IPS DF 6.9 (cell line): Measurements from ENCODE around the gene PRR16.
A peak's percentile ranks its signal among the peaks of the same experiment; 100 is the strongest.
"Not testable (repeated sequence)": the region's sequence is repeated elsewhere in the genome, so short reads cannot be mapped to it uniquely, and the experiment has no call there.

Experiments used
- DNase-seq: peaks from one replicate; pipeline ENCODE4 v3.0.0-alpha.2; 2013; ENCODE audit warnings: low read depth, low spot score
- H3K27ac ChIP-seq: one replicate; pipeline ENCODE4 v1.5.1; 2013; ENCODE audit warnings: low read length, control low read depth
- H3K27me3 ChIP-seq: 2 replicates; pipeline ENCODE4 v1.6.1; 2013; ENCODE audit warnings: mild to moderate bottlenecking, low read length; ENCODE audit not compliant: control insufficient read depth, insufficient read depth
- H3K36me3 ChIP-seq: 2 replicates; pipeline ENCODE4 v1.6.1; 2013; ENCODE audit warnings: low read length; ENCODE audit not compliant: control insufficient read depth, insufficient read depth
- H3K4me1 ChIP-seq: 2 replicates; pipeline ENCODE4 v1.6.1; 2013; ENCODE audit warnings: low read length; ENCODE audit not compliant: control insufficient read depth, insufficient read depth
- H3K4me3 ChIP-seq: 2 replicates; pipeline ENCODE4 v1.5.1; 2013; ENCODE audit warnings: mild to moderate bottlenecking, low read length
- H3K9me3 ChIP-seq: 2 replicates; pipeline ENCODE4 v1.6.1; 2013; ENCODE audit warnings: low read length, inconsistent platforms; ENCODE audit not compliant: control insufficient read depth, insufficient read depth
- WGBS: extraction: QIAGEN DNeasy Blood & Tissue Kit; methylation state at CpG from one replicate; pipeline ENCODE4 v1.1.7; 2013; ENCODE audit warnings: mixed read lengths, missing lambda C conversion rate; ENCODE audit not compliant: insufficient read length, insufficient coverage; 5-methylcytosine and 5-hydroxymethylcytosine counted together

Gene PRR16

DNA sequence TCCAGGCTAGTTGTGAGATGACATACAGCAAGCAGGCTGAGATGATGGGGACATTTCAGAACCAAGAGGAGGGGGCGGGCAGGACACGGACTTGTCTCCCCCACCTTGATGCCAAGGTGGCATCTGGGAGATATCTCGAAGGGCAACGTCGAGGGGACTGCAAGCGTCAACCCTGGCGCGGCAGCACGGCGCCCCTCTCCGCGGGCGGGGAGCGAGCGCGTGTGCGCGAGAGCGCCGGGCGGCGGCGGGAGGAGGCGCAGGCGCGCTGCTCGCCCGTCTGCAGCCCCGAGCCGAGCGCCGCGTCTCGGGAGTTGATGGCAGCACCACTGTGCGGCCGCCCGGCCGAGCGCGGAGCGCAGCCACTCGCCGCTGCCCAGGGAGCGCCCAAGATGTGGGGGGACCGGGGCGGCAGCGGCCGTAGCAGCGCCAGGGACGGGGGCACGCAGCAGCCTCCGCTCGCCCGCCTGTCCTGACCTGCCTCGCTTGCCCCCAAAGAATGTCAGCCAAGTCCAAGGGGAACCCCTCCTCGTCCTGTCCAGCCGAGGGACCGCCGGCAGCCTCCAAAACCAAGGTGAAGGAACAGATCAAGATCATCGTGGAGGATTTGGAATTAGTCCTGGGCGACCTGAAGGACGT is at the start of gene PRR16:
TSS of gene PRR16 (plus strand) at position 310 of the 636 bp plus-strand sequence.
- no peak for DNase-seq
- Histone ChIP-seq H3K27me3 (peaks cover 12% of the 10 kb centered on the region; the same call in 1 of the 2 replicates), H3K4me3 (peak within 1 kb of the TSS; percentile 49; the same call in 1 of the 2 replicates), H3K36me3 (no peaks in the 10 kb centered on the region), H3K9me3 (no peaks in the 10 kb centered on the region), H3K27ac (no peak within 1 kb of the TSS), H3K4me1 (no peaks in the 10 kb centered on the region)
- WGBS, result no CpG with 5 or more reads among the region's 62 CpGs

DNA sequence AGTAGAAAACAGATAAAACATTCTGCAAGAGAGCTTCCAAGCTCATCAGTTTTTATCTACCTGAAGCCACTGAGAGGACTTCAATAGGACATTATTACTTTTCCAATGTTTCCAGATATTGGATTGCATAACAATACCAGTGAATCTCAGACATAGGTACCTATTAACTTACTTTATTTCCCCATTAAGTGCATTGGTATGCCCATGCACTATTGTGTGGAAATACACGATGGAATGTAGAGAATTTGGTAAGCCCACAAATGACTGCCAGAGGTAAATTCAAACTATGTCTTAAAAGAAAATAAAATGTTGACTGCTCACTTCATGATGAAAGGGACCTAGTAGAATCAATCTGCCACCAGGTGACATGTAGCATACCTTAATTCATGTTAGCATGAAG is 48.1 kb upstream of the PRR16 start:
- H3K27me3 ChIP-seq, result no peaks in the 10 kb centered on the region
- no CpG with 5 or more reads among the region's 1 CpG for WGBS
- no peak overlapping the region for H3K27ac ChIP-seq
- no peaks in the 10 kb centered on the region for H3K4me1 ChIP-seq
- H3K9me3 ChIP-seq, result no peaks in the 10 kb centered on the region
- no peak for DNase-seq
- no peaks in the 10 kb centered on the region for H3K36me3 ChIP-seq
- H3K4me3 ChIP-seq, result no peak overlapping the region

GRCh38 chr5:120419127-120419526 is 45.0 kb upstream of the PRR16 start:
- DNase-seq, result no peak
- H3K27ac ChIP-seq, result no peak overlapping the region
- H3K4me1 ChIP-seq, result no peaks in the 10 kb centered on the region
- H3K27me3 ChIP-seq, result no peaks in the 10 kb centered on the region
- no peak overlapping the region for H3K4me3 ChIP-seq
- no peaks in the 10 kb centered on the region for H3K36me3 ChIP-seq
- no peaks in the 10 kb centered on the region for H3K9me3 ChIP-seq
- WGBS, result no CpG with 5 or more reads among the region's 3 CpGs

- not testable (repeated sequence) for H3K9me3 ChIP-seq, H3K4me1 ChIP-seq, H3K36me3 ChIP-seq, H3K27ac ChIP-seq, H3K4me3 ChIP-seq, DNase-seq, H3K27me3 ChIP-seq
- WGBS, result no CpG with 5 or more reads among the region's 25 CpGs
Measured at GRCh38 chr5:120426633-120427275, 37.3 kb upstream of the PRR16 start.

- Histone ChIP-seq H3K4me3 (no peak overlapping the region), H3K4me1 (no peaks in the 10 kb centered on the region), H3K9me3 (no peaks in the 10 kb centered on the region), H3K27ac (no peak overlapping the region), H3K27me3 (no peaks in the 10 kb centered on the region), H3K36me3 (no peaks in the 10 kb centered on the region)
- DNase-seq, result no peak
Measured at GRCh38 chr5:120430572-120430971, 33.5 kb upstream of the PRR16 start.

DNA sequence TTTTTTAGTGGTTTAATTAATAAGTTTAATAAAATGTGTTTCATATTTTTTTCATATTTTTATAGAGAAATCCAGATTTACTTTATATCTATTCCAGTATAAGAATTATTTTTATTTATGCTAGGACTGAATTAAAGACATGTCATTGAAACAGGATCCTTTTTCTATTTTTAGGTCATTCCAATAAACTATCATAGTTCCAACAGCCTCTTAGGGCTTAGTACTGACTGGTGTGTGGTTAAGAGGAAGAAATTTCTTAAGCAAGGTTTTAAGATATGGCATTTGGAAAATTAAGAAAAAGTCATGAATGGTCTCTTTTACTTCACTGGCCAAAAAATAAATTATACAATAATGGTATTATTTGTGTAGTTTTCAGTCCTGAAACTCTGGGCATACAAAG is 31.2 kb upstream of the PRR16 start:
- no peaks in the 10 kb centered on the region for H3K4me1 ChIP-seq
- DNase-seq, result no peak
- no peaks in the 10 kb centered on the region for H3K9me3 ChIP-seq

GRCh38 chr5:120435129-120435528 is 29.0 kb upstream of the PRR16 start:
- DNase-seq, result no peak
- Histone ChIP-seq H3K4me3 (no peak overlapping the region), H3K4me1 (no peaks in the 10 kb centered on the region), H3K27me3 (no peaks in the 10 kb centered on the region), H3K9me3 (no peaks in the 10 kb centered on the region), H3K27ac (no peak overlapping the region), H3K36me3 (no peaks in the 10 kb centered on the region)
- WGBS, result no CpG with 5 or more reads among the region's 2 CpGs

More for the DNA sequence above, 31.2 kb upstream of the PRR16 start:
- no peak overlapping the region for H3K27ac ChIP-seq
- H3K27me3 ChIP-seq, result no peaks in the 10 kb centered on the region
- no peak overlapping the region for H3K4me3 ChIP-seq
- H3K36me3 ChIP-seq, result no peaks in the 10 kb centered on the region

DNA sequence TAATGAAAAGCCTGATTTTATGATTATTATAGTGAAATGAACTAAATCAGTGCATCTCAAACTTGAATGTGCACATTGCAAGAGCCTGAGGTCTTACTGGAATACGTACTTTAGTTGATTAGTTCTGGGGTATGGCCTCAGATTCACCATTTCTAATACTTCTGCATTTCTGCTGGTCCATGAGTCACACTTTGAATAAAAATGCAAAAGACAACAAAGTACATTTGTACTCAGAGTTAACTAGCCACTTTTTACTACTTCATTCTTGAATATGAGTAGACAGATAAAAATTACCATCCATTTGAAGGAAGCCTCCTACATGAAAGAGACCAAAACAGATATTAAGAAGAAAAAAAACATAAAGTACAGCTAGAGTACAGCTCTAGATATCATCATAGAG is 27.1 kb upstream of the PRR16 start:
- Histone ChIP-seq H3K36me3 (no peaks in the 10 kb centered on the region), H3K4me3 (no peak overlapping the region), H3K9me3 (no peaks in the 10 kb centered on the region), H3K27me3 (no peaks in the 10 kb centered on the region), H3K27ac (no peak overlapping the region), H3K4me1 (no peaks in the 10 kb centered on the region)
- no peak for DNase-seq
- no CpG with 5 or more reads among the region's 1 CpG for WGBS

GRCh38 chr5:120442694-120443093 is 21.4 kb upstream of the PRR16 start:
- no peak for DNase-seq
- Histone ChIP-seq H3K4me3 (no peak overlapping the region), H3K27me3 (no peaks in the 10 kb centered on the region), H3K4me1 (no peaks in the 10 kb centered on the region), H3K9me3 (no peaks in the 10 kb centered on the region), H3K27ac (no peak overlapping the region), H3K36me3 (no peaks in the 10 kb centered on the region)
- no CpG with 5 or more reads among the region's 3 CpGs for WGBS

DNA sequence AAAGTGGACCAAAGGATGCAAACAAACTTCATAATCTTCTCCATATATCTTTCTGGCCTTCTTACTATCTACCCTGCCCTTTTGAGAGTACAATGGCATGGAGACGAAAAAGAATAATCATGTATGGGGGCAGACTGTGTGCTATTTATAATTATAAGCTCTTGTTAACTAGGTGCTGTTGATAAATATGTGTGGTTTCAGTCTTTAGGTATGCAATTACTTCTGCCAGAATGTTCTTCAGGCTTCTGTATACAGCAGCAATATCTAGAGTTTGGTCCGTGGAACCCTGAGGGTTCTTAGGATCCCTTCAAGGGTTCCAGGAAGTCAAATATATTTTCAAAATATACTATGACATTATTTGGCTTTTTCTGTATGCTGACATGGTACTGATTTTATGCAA is 20.5 kb upstream of the PRR16 start:
- no peaks in the 10 kb centered on the region for H3K9me3 ChIP-seq
- H3K36me3 ChIP-seq, result no peaks in the 10 kb centered on the region
- no peak overlapping the region for H3K4me3 ChIP-seq
- no peaks in the 10 kb centered on the region for H3K4me1 ChIP-seq
- no peak for DNase-seq
- WGBS, result no CpG with 5 or more reads among the region's 2 CpGs
- H3K27me3 ChIP-seq, result no peaks in the 10 kb centered on the region
- no peak overlapping the region for H3K27ac ChIP-seq

GRCh38 chr5:120446068-120446492 is 18.0 kb upstream of the PRR16 start:
- Histone ChIP-seq H3K27ac (no peak overlapping the region), H3K4me1 (no peaks in the 10 kb centered on the region)
- no CpG with 5 or more reads among the region's 2 CpGs for WGBS

More at GRCh38 chr5:120446068-120446492, 18.0 kb upstream of the PRR16 start:
- no peak overlapping the region for H3K4me3 ChIP-seq
- no peaks in the 10 kb centered on the region for H3K27me3 ChIP-seq
- DNase-seq, result no peak
- no peaks in the 10 kb centered on the region for H3K9me3 ChIP-seq
- H3K36me3 ChIP-seq, result no peaks in the 10 kb centered on the region
